HG03457 (cell line): Measurements from ENCODE around the gene MRPS6.

Experiments
- ATAC-seq: cut with Tn5 transposase; IDR thresholded peaks from one replicate; pipeline ENCODE4 v1.9.1; 2021; ENCODE audit warnings: moderate number of reproducible peaks; ENCODE audit not compliant: unreplicated experiment

The MRPS6 gene

GRCh38 chr21:34177919-34178567 lies 104.7 kb downstream of the MRPS6 start:
- no peak for ATAC-seq

DNA sequence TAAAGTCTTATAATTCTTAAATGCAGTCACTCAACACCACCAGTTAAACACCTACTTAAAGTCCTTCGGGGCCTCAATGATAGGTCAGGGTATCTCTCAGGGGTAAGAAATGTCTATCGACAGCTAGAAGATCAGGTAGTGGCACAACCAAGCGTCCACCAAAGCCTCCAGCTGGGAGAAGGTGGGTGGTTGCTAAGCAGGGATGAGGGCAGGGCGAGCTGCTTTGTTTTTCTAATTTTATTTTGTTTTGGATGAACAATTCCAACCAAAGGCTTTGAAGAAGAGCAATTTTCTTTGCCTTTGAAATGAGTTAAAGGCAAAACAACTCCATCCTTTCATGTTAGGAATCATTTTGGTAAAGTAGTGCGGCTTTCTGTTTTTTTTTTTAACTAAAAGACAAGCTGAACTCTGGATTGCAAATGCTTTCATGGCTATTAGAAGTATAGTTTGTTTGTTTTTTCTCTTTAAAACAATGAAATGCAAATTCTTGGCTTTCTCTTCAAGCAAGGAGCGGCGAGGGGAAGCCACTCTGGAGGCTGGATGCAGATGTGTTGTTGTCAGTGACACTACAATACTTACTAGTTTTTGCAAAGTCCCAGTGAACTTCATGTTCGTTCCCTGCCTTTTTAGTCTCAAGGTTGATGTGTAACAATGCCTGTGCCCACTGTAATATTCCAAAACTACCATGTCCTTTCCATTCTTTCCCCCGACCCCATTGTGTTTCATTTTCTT lies 106.0 kb downstream of the MRPS6 start:
- no peak for ATAC-seq

DNA sequence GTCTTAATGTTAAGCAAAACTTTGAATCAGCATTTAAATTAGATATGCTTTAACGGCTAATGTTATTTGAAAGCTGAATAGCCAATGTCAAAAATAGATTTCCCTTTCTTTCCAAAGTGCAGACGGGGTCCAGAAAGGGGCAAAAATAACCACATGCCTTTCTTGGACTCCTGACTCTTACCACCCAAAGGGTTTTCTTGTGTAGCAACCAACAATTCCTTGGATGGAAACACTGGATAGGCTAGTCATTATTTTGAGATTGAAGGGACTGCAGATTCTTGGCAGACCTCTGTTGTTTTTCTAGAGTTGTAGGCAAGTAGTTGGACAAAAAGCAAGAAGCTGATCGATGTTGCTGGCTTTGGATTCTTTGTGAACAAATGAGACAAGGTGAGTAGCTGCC lies 107.0 kb downstream of the MRPS6 start:
- no peak for ATAC-seq

DNA sequence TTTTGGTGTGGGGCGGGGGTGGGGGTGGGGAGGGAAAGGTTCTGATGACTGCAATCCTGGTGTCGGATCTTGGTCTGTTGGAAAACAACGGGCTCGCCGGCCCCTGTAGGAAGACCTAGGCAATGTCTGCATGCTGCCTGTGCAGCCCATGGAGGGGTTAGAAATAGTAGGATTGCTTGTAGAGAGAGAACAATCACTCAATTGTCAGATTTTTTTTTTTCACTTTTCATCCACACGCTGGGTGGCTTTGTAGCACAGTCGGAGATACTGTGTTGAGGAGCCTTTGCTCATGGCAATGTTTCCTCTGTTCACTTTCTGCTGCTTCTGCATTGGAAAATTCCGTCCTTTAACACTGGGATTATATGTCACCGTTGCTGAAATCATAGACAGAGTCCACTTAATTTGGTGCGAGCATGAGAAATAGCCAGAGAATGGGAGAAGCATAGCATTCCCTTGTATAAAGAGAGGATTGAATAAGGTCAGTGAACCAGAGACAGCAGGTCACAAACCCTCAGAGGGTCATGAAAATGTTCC lies 107.5 kb downstream of the MRPS6 start:
- ATAC-seq, result no peak

GRCh38 chr21:34181431-34182039 lies 108.2 kb downstream of the MRPS6 start:
- ATAC-seq, result no peak

GRCh38 chr21:34182436-34182835 lies 109.1 kb downstream of the MRPS6 start:
- ATAC-seq, result no peak

DNA sequence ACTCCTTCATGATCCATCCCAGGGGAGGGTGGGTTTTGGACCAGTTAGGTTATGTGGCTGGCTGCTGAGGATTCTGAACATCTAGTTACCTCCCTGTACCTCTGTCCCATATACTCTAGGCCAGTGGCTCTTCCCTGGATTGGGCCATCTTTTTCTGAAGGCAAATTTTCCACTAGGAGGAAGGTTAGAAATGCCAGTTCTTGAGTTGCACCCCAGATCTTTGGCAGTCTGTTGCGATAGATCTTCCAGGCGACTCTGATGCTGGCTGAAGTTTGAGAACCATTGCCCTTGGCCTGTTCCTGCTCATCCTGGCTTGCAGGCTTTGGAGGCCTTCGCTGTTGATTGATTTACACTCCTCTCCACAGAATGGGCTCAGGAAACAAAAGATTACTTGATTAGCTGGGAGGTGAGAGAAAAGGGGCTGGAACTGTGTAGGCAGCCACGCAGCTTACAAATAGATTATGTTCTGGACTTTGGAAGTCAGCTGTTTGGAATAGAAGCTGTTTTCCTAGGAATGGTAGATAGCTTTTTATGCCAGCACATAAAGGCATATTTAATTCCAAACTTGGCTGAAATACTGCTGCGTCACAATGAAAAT lies 110.1 kb downstream of the MRPS6 start:
- ATAC-seq, result no peak

- no peak for ATAC-seq
Measured at GRCh38 chr21:34184232-34184631, 110.9 kb downstream of the MRPS6 start.

DNA sequence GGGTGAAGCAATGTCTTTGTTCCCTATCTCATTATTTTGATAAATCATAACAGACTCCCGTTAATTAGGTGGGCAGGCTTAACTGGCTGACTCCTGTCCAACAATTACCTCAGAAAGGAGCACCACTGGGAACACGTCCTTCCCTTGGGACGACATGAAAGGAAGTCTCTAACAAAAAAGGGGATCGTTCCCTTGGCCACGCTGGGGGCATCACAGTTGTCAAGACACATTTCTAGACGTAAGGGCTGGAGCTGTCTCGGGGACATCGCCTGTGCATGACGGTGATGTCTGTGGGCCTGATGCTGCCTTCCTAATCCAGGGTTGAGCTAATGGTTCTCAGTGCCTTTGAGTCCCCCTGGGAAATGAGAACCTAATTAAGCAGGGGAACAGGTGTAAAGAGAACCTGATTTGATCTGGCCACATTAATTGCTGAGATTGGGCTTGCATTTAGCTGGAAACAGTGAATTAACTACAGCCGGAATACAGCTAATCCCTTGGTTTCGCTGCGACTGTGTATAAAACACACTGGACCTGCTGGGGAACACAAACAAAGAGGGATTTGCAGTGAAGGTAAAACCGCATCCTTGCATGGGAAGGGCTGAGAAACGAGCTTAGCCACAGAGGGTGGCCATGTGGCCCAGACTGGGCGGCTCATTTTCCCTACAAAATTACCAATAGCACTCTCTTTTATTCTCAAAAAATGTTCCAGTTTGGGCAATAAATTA lies 111.8 kb downstream of the MRPS6 start:
- ATAC-seq, result no peak

- ATAC-seq, result no peak
Measured at GRCh38 chr21:34186109-34186719, 112.8 kb downstream of the MRPS6 start.

DNA sequence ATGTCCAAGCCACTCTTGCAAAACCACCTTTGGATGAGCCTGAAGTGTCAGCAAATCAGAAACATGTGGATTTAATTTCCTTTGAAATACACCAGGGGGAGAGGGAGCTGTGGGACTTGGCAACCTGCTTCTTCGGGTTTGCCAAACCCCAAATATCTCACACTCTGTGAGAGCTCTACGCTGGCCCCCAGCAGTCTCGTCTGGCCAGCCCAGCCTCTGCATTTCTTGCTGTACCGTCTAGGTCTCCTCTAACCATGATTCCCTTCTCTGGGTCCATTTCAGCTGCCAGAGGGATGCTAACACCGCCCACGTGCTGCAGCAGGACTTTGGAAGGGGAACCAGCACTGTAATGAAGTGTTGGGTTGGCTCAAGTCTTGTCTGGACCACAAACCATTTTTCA lies 114.6 kb downstream of the MRPS6 start:
- no peak for ATAC-seq

DNA sequence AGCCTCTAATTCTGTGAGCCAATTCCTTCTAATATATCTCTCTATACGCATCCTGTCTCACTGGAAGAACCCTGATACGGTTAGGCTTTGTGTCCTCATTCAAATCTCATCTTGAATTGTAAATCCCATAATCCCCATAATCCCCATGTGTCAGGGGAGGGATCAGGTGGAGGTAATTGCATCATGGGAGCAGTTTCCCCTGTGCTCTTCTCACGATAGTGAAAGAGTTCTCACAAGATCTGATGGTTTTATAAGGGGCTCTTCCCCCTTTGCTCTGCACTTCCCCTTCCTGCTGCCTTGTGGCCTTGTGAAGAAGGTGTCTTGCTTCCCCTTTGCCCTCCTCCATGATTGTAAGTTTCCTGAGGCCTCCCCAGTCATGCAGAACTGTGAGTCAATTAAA lies 116.1 kb downstream of the MRPS6 start:
- ATAC-seq, result no peak

DNA sequence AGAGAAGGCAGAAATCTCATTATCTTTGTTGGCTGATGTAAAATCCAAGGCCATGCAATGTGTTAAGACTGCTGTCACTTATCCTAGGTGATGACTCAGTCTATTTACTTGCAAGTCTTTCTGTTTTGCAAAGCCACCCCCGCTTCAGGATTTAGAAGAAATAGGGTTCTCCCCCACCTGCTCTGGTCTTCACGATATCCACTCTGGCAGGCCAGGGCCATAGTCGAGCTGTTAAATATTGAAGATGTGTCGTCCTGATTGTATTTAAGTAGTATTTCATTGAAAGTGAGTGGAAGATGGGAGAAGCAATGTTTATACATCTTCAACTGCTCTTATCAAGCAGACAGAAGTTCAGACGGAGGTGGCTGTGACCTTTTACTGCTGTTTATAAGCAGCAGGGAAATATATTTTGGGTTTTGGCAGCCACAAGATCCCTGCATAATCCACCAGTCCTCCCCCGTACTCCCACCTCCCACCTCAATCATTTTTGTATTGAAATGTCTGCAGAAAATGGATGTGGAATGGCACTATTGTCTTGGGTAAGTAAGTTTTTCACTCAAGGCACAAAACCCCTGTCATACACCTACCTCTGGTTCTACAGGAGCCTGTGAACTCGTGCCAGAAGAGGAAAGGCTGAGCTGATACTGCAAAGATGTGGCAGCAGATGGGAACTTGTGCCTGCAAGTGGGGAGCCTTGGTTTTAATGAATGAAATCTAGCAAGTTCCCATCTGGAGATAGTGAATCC lies 117.4 kb downstream of the MRPS6 start:
- ATAC-seq, result no peak

DNA sequence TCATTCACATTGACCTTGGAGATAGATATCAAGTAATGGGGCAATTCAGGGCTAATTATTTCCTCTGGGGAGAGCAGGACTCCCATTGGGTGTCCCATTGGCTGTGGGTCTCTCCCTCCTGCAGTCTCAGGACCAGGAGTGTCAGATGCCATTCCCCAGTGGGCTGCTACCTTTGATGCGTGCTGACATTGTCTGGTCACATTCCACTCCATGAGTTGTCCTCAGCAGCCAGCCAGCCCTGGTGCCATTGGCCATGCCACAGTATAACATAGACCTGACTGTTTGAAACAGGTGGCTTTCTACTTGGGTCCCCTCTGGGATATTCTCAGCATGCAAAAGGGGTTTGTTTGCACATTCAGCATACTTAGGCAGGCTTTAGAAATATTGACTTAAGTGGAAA lies 118.5 kb downstream of the MRPS6 start:
- ATAC-seq, result no peak
